Measurements from ENCODE around the gene PABPN1.

- TF ChIP-seq EZH2 (IDR thresholded peaks at IDR 0.05; ENCODE audit: insufficient read depth, poor library complexity, severe bottlenecking) (no peak), EZH2phosphoT487 (IDR thresholded peaks at IDR 0.05; ENCODE audit: insufficient read depth, low read depth) (no peak)
These were observed 40.0 kb upstream of the PABPN1 start for GRCh38 chr14:23281247-23281646.
